ENCODE results near the gene ASB13. TPM values are rescaled to one million over a fixed set of nuclear protein-coding genes. Genes with fewer than 3 reads are reported as not detected.

The ASB13 gene
- total RNA-seq, 1 donor from 2014 or later = 28.2 TPM

GRCh38 chr10:5656737-5657579, 9.4 kb downstream of the ASB13 start:
- Mint-ChIP-seq H3K36me3 (no peaks in the 10 kb centered on the region), H3K4me1 (ENCODE audit: unreplicated experiment) (peaks cover 34% of the 10 kb centered on the region), H3K9me3 (no peaks in the 10 kb centered on the region), H3K4me3 (no peak overlapping the region), H3K27me3 (no peaks in the 10 kb centered on the region), H3K27ac (no peak overlapping the region)
- no peak for DNase-seq (ENCODE audit: extremely low spot score, unreplicated experiment)
- TF ChIP-seq, protein P1, sequence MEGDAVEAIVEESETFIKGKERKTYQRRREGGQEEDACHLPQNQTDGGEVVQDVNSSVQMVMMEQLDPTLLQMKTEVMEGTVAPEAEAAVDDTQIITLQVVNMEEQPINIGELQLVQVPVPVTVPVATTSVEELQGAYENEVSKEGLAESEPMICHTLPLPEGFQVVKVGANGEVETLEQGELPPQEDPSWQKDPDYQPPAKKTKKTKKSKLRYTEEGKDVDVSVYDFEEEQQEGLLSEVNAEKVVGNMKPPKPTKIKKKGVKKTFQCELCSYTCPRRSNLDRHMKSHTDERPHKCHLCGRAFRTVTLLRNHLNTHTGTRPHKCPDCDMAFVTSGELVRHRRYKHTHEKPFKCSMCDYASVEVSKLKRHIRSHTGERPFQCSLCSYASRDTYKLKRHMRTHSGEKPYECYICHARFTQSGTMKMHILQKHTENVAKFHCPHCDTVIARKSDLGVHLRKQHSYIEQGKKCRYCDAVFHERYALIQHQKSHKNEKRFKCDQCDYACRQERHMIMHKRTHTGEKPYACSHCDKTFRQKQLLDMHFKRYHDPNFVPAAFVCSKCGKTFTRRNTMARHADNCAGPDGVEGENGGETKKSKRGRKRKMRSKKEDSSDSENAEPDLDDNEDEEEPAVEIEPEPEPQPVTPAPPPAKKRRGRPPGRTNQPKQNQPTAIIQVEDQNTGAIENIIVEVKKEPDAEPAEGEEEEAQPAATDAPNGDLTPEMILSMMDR (conservative IDR thresholded peaks at IDR 0.05) = no peak

DNA sequence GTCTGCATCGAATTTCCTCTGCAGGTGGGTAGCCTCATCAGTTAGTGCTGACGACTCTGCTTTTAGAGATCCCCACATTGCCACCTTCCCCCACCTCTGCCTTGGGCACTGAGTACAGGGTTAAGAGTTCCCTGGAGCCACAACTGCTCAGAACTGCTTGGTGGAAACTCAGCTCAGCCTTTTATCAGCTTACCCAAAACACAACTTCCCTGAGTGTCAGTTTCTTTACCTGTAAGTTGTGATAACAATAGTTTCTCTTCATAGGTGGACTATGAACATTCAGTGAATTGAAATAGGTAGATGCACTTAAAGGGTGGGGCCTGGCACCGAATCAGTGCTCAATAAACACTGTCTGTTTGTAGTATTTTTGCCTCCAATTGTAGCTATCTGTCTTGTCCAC, 11.3 kb downstream of the ASB13 start:
- no peak for DNase-seq (ENCODE audit: extremely low spot score, unreplicated experiment)
- Mint-ChIP-seq H3K9me3 (no peaks in the 10 kb centered on the region), H3K36me3 (peaks cover 2% of the 10 kb centered on the region), H3K4me1 (ENCODE audit: unreplicated experiment) (peaks cover 23% of the 10 kb centered on the region), H3K27ac (peak overlapping the region; percentile 70), H3K27me3 (no peaks in the 10 kb centered on the region), H3K4me3 (no peak overlapping the region)
- TF ChIP-seq, protein P1 (conservative IDR thresholded peaks at IDR 0.05) = no peak

DNA sequence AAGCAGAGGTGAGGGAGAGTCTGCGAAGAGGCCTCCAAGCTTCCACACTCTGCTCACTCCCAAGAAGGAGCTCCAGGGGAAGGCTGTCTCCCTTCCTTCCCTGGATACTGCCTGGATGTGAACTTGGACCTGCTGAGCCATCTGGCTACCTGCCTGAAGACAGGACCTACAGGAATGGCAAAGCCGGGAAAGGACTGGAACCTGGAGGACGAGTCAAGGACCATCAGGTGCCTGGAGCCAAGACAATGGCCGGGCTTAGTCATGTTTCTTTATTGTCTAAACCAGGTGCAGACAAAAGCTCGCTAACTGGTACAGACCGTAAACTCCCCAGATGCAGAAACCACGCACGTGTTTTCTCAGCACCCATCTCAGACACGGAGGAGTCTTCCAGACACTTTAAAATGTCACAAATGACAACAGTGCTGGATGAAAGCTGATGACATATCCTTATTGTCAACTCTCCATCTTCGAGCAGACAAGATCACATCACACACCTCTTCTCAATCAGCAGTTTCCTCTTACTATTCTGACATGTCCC, 12.1 kb downstream of the ASB13 start:
- Mint-ChIP-seq H3K36me3 (peaks cover 7% of the 10 kb centered on the region), H3K9me3 (no peaks in the 10 kb centered on the region), H3K27me3 (no peaks in the 10 kb centered on the region), H3K27ac (no peak overlapping the region), H3K4me1 (ENCODE audit: unreplicated experiment) (peaks cover 15% of the 10 kb centered on the region), H3K4me3 (no peak overlapping the region)
- DNase-seq (ENCODE audit: extremely low spot score, unreplicated experiment) = no peak
- TF ChIP-seq, protein P1 (conservative IDR thresholded peaks at IDR 0.05) = no peak

DNA sequence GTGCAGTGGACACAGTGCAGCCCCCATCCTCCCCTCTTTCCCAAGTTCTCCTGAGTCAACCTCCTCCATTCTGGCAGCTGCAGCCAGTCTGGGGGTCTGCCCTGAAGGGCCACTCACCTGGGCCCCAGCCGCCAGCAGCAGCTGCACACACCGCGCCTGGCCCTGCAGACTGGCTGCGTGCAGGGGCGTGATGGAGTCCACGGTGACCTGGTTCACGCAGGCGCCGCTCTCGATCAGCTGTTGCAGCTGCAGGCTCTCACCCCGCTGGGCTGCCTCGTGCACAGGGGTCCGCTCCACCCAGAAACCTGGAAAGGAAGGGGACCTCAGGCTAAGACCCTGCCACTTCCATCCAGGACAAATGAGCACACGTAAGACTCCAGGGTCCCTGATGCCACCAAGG, 13.6 kb downstream of the ASB13 start:
- no peak overlapping the region for H3K4me3 Mint-ChIP-seq
- peaks cover 11% of the 10 kb centered on the region for H3K36me3 Mint-ChIP-seq
- TF ChIP-seq, protein P1 (conservative IDR thresholded peaks at IDR 0.05) = no peak
- DNase-seq (ENCODE audit: extremely low spot score, unreplicated experiment) = no peak
- no peaks in the 10 kb centered on the region for H3K9me3 Mint-ChIP-seq
- no peaks in the 10 kb centered on the region for H3K27me3 Mint-ChIP-seq
- no peak overlapping the region for H3K27ac Mint-ChIP-seq
- peaks cover 13% of the 10 kb centered on the region for H3K4me1 Mint-ChIP-seq (ENCODE audit: unreplicated experiment)

DNA sequence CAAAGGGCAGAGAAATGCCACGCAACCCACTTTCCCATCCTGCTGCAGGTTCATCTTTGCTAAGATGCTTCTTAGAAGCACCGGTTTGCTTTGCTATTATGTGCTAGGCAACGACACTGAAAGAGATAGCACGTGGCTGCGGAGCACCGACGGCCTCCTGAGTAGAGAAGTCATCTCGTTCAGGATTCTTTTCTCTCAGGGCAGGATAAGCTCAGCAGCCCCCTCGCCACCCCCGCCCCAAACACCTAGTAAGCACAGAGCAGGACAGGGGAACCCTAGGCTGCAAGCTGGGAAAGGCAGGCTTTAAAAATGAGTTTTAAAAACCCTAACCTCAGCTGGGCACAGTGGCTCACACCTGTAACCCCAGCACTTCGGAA, 15.0 kb downstream of the ASB13 start:
- TF ChIP-seq, protein P1 (conservative IDR thresholded peaks at IDR 0.05) = no peak
- DNase-seq (ENCODE audit: extremely low spot score, unreplicated experiment) = no peak
- H3K4me3 Mint-ChIP-seq = no peak overlapping the region
- no peaks in the 10 kb centered on the region for H3K27me3 Mint-ChIP-seq
- no peaks in the 10 kb centered on the region for H3K9me3 Mint-ChIP-seq
- peaks cover 19% of the 10 kb centered on the region for H3K4me1 Mint-ChIP-seq (ENCODE audit: unreplicated experiment)
- H3K36me3 Mint-ChIP-seq = peaks cover 22% of the 10 kb centered on the region
- H3K27ac Mint-ChIP-seq = no peak overlapping the region

Data from type B pancreatic cell (in vitro differentiated cells).